Heart left ventricle (tissue), 16 donors: ENCODE measurements around the gene RAB44. TPM values are rescaled to one million over a fixed set of nuclear protein-coding genes. Genes with fewer than 3 reads are reported as not detected.
"Not testable (repeated sequence)": the region's sequence is repeated elsewhere in the genome, so short reads cannot be mapped to it uniquely, and the experiment has no call there.

ENCODE experiments used
- ATAC-seq, 4 donors: fragments of 200-7000 bp; cut with Tn5 transposase; one replicate each; pipeline ENCODE4 v1.9.1; 2020 to 2022; ENCODE audit warnings: moderate library complexity in 4 of 4, mild to moderate bottlenecking in 3 of 4, moderate number of reproducible peaks in 1 of 4
- DNase-seq, 5 donors: peaks; one replicate each; pipeline ENCODE4 v3.0.0-alpha.2; 2020
- H3K27ac ChIP-seq, 12 donors: fragments of 200-600 bp; sonication (generic) in 4 of 12; one replicate each; pipeline versions ENCODE4 v1.5.0 to v1.8.0; 2016 to 2022; ENCODE audit warnings: mild to moderate bottlenecking in 2 of 12
- H3K27me3 ChIP-seq, 9 donors: fragments of 200-600 bp; sonication (generic) in 2 of 9; one replicate each; pipeline versions ENCODE4 v1.5.1 to v1.8.0; 2016 to 2022; ENCODE audit warnings: mild to moderate bottlenecking in 3 of 9
- H3K36me3 ChIP-seq, 9 donors: fragments of 200-600 bp; sonication (generic) in 2 of 9; one replicate each; pipeline versions ENCODE4 v1.5.0 to v1.8.0; 2018 to 2022; ENCODE audit warnings: mild to moderate bottlenecking in 2 of 9
- H3K4me1 ChIP-seq, 12 donors: fragments of 200-600 bp; sonication (generic) in 4 of 12; one replicate each; pipeline versions ENCODE4 v1.5.0 to v1.8.0; 2016 to 2022; ENCODE audit warnings: mild to moderate bottlenecking in 3 of 12
- H3K4me3 ChIP-seq, 12 donors: fragments of 200-600 bp; sonication (generic) in 4 of 12; one replicate each; pipeline versions ENCODE4 v1.5.0 to v1.8.0; 2017 to 2022; ENCODE audit warnings: mild to moderate bottlenecking in 9 of 12, moderate library complexity in 4 of 12
- H3K9me3 ChIP-seq, 12 donors: fragments of 200-600 bp; sonication (generic) in 4 of 12; one replicate each; pipeline versions ENCODE4 v1.5.0 to v1.8.0; 2016 to 2022; ENCODE audit warnings: mild to moderate bottlenecking in 1 of 12
- POLR2A ChIP-seq, 2 donors: fragments of 450-650 bp; IDR thresholded peaks; one replicate each; pipeline ENCODE4 v1.6.1; 2017; ENCODE audit warnings: antibody characterized with exemption in 2 of 2, mild to moderate bottlenecking in 2 of 2, moderate library complexity in 2 of 2
- WGBS, 4 donors: extraction: QIAGEN DNeasy Blood & Tissue Kit in 2 of 4; methylation state at CpG; one replicate each; pipeline versions ENCODE4 v1.1.5 to v1.1.7; 2013 to 2018; 5-methylcytosine and 5-hydroxymethylcytosine counted together
- intact Hi-C, 10 donors: fragments of 100-400 bp; cut with DNase I; formaldehyde crosslinking; loops; one replicate each; pipeline versions ENCODE4 v1.11.1 to v1.14.2; 2022
- polyA plus RNA-seq, 2 donors: library from polyadenylated mRNA; stranded (reverse); fragments of 200-250 nt; gene quantifications; one replicate each; pipeline ENCODE4 v1.2.3, GENCODE V29; 2013
- total RNA-seq, 9 donors: library from RNA; depleted of rRNA in 2 of 9; stranded (reverse); fragments of >200 nt in 2 of 9; fragmentation: NEBNext Ultra II Directional in 3 of 9; extraction: Animal tissue kit (Norgen Biotek cat#: 25700) in 3 of 9; gene quantifications; one replicate each; pipeline versions ENCODE4 v1.1.0 to v1.2.4, GENCODE V29; 2016 to 2023
- TF ChIP-seq, protein P1 (sequence below), 12 donors: fragments of 200-600 bp; sonication (generic) in 4 of 12; IDR thresholded peaks; one replicate each; pipeline versions ENCODE4 v1.5.0 to v1.8.0; 2018 to 2022; ENCODE audit warnings: antibody characterized with exemption in 12 of 12, mild to moderate bottlenecking in 5 of 12
- donor health status: ischemic (EF 13 %, LVEDD 7.1; RV severe dilation, severe dysfunction).
- donor health status: healthy with polysubstance abuse.
- donor health status: DM: no; HTN: yes; CAD: no.
- donor health status: DM: no; HTN: no; CAD: no.
- donor health status: ischemic (EF 25% LVEDD 6.9; RV normal size, moderate dysfunction).
- donor health status: ischemic (EF 25% LVEDD 5.7; RV mildly dilated, moderate dysfunction).
- donor health status: healthy.
- donor health status: DM: yes; HTN: yes; CAD: no.
- donor health status: ischemic (EF 35%, LVEDD 5.7; RV mildly dilated, moderate dysfunction).
- donor health status: nonischemic (EF 11% LVEDD 7.7; RV severe dilation, severe dysfunction).
- donor health status: DM: yes; HTN: yes; CAD: no.
- donor health status: PGD.
- donor health status: ischemic (EF 29% LVEDD 5.4; RV normal size, mild dysfunction).
- donor health status: nonischemic (EF 23%, LVEDD 6.1; RV moderate dilation, normal function).

The RAB44 gene
- total and polyA plus RNA-seq, 11 donors: 0.04 to 0.32 (median 0.08) TPM; not detected in 5

DNA sequence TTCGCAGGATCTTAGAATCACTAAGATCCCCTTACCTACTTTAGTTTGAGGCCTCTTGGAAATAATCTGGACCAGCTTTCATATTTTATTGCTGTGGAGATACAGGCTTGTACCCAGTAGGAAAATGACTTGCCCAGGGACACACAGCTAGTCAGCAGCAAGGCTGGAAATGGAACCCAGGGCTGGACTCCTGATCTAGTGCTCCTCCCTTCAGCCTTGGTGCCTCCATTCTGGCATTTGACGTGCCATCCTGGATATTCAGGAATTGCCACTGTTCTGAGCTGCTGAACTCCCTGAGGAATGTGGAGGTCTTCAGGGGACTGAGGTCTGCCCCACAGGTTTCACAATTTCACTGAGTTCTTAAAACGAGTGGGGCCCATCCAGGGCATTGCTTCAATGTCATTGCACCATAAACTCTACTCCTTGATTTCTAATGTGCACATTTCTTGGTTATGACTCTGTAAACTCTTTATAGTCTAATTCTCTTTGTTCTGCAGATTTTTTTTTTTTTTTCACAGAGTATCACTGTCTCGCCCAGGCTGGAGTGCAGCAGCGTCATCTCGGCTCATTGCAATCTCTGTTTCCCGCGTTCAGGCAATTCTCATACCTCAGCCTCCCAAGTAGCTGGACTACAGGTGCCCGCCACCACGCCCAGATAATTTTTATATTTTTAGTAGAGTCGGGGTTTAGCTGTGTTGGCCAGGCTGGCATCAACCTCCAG, 45.8 kb upstream of the RAB44 start:
- Histone ChIP-seq H3K9me3 (no peaks in the 10 kb centered on the region), H3K4me3 (no peak overlapping the region), H3K4me1 (peaks cover 0 to 25% (median 0%) of the 10 kb centered on the region in 12 donors), H3K27ac (no peak overlapping the region), H3K36me3 (no peaks in the 10 kb centered on the region), H3K27me3 (no peaks in the 10 kb centered on the region)
- TF ChIP-seq POLR2A (IDR thresholded peaks at IDR 0.05): no peak
- TF ChIP-seq, protein P1, sequence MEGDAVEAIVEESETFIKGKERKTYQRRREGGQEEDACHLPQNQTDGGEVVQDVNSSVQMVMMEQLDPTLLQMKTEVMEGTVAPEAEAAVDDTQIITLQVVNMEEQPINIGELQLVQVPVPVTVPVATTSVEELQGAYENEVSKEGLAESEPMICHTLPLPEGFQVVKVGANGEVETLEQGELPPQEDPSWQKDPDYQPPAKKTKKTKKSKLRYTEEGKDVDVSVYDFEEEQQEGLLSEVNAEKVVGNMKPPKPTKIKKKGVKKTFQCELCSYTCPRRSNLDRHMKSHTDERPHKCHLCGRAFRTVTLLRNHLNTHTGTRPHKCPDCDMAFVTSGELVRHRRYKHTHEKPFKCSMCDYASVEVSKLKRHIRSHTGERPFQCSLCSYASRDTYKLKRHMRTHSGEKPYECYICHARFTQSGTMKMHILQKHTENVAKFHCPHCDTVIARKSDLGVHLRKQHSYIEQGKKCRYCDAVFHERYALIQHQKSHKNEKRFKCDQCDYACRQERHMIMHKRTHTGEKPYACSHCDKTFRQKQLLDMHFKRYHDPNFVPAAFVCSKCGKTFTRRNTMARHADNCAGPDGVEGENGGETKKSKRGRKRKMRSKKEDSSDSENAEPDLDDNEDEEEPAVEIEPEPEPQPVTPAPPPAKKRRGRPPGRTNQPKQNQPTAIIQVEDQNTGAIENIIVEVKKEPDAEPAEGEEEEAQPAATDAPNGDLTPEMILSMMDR (IDR thresholded peaks at IDR 0.05): no peak
- intact Hi-C loops: no loop called here
- ATAC-seq (no peak), DNase-seq (no peak)
- WGBS, 4 donors: 95 to 97% (median 96%) methylated on average over 11 of the region's 11 CpGs

GRCh38 chr6:36654469-36654868, 43.2 kb upstream of the RAB44 start:
- DNase-seq, H3K27ac ChIP-seq, H3K9me3 ChIP-seq, H3K36me3 ChIP-seq, H3K27me3 ChIP-seq, intact Hi-C loops, ATAC-seq, H3K4me3 ChIP-seq: not testable (repeated sequence)
- H3K4me1 ChIP-seq: peaks cover 0 to 27% (median 1%) of the 10 kb centered on the region in 12 donors
- WGBS, 4 donors: 83 to 86% (median 85%) methylated on average over 5 of the region's 5 CpGs

GRCh38 chr6:36655085-36655724, 42.4 kb upstream of the RAB44 start:
- TF ChIP-seq POLR2A (IDR thresholded peaks at IDR 0.05): no peak
- TF ChIP-seq, protein P1 (IDR thresholded peaks at IDR 0.05): no peak
- no peaks in the 10 kb centered on the region for H3K36me3 ChIP-seq
- peaks cover 0 to 7% (median 0%) of the 10 kb centered on the region in 9 donors for H3K27me3 ChIP-seq
- WGBS, 4 donors: 74 to 92% (median 84%) methylated on average over 6 of the region's 6 CpGs
- H3K9me3 ChIP-seq: no peaks in the 10 kb centered on the region
- ATAC-seq (no peak), DNase-seq (no peak)
- no peak overlapping the region for H3K27ac ChIP-seq
- intact Hi-C loops: no loop called here
- H3K4me1 ChIP-seq: peaks cover 0 to 23% (median 2%) of the 10 kb centered on the region in 12 donors
- H3K4me3 ChIP-seq: no peak overlapping the region

- intact Hi-C loops: no loop called here
- DNase-seq: no peak
- Histone ChIP-seq H3K27me3 (peaks cover 0 to 14% (median 0%) of the 10 kb centered on the region in 9 donors), H3K36me3 (no peaks in the 10 kb centered on the region), H3K27ac (no peak overlapping the region), H3K4me1 (peaks cover 0 to 19% (median 10%) of the 10 kb centered on the region in 12 donors), H3K4me3 (no peak overlapping the region), H3K9me3 (no peaks in the 10 kb centered on the region)
- 72 to 92% (median 83%) methylated on average over 5 of the region's 5 CpGs for WGBS, 4 donors
- ATAC-seq: no peak
- TF ChIP-seq, protein P1 (IDR thresholded peaks at IDR 0.05): no peak
- no peak for TF ChIP-seq POLR2A (IDR thresholded peaks at IDR 0.05)
Observed at GRCh38 chr6:36656441-36656840, 41.2 kb upstream of the RAB44 start.
